Measurements from ENCODE around the gene SPPL2B.

GRCh38 chr19:2306281-2306806, 22.1 kb upstream of the SPPL2B start:
- TF ChIP-seq LEF1 (IDR thresholded peaks at IDR 0.05; ENCODE audit: borderline replicate concordance), result no peak
- no peak for TF ChIP-seq SP1 (IDR thresholded peaks at IDR 0.05)
- no peak for TF ChIP-seq SUZ12 (IDR thresholded peaks at IDR 0.05)
- TF ChIP-seq ELF4 (IDR thresholded peaks at IDR 0.05), result no peak
- TF ChIP-seq FOXM1 (IDR thresholded peaks at IDR 0.05; ENCODE audit: borderline replicate concordance), result no peak
- no peak for TF ChIP-seq ARNT (IDR thresholded peaks at IDR 0.05)
- TF ChIP-seq PKNOX1 (IDR thresholded peaks at IDR 0.05), result no peak
- TF ChIP-seq TARDBP (IDR thresholded peaks at IDR 0.05), result no peak
- no peak for TF ChIP-seq NFRKB (IDR thresholded peaks at IDR 0.05)
- no peak for TF ChIP-seq FOXK2 (IDR thresholded peaks at IDR 0.05)
